GM21786 (cell line): ENCODE measurements around the gene QPRT.
A peak's percentile ranks its signal among the peaks of the same experiment; 100 is the strongest.
"Not testable (repeated sequence)": the region's sequence is repeated elsewhere in the genome, so short reads cannot be mapped to it uniquely, and the experiment has no call there.

Experiments used
- ATAC-seq: cut with Tn5 transposase; IDR thresholded peaks from one replicate; pipeline ENCODE4 v1.9.1; 2021; ENCODE audit not compliant: unreplicated experiment

Gene QPRT

DNA sequence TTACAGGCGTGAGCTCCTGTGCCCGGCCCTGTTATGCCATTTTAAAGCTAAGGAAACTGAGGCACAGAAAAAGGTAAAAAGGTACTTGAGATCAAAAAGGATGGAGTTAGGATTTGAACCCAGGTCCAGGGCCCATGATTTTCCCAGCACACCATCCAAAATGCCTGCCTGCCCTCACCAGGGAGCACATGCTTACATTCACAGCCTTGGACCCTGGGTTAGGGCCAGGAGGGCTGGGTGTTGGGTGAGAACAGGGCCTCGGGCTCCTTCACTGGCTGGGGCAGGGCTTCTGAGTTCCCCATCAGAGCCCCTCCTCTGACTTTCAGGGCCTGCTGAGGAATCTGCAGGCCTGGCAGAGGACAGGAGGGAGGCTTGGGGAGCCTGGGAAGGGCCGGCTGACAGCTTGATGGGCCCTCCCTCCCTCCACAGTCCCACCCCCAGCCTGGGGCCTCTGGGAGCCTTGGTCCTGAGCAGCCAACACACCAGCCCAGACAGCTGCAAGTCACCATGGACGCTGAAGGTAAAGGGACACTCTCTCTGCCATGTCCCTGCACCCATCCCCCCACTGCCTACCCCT, at the start of gene QPRT:
QPRT (plus strand) TSS at position 490 of the 577 bp plus-strand sequence; CDS start at position 508, 18 bp downstream.
- ATAC-seq: no peak

DNA sequence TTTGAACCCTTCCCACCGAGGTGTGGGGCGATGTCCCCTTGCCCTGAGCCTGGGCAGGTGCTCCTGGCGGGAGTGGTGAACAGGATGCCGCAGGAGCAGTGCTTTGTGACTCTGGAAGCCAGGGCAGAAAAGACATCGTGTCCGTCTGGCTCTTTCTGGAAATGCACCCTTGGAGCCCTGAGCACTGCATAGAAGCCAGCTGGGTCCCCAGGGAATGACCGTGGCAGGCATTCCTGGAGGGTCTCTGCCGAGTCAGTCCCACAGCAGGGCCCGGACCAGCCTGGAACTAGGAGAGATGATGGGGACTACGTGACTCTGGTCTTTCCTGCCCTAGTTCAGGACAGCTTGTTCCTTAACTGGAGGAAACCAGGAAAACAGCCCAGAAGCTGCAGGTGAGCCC, 49.7 kb upstream of the QPRT start:
- not testable (repeated sequence) for ATAC-seq

DNA sequence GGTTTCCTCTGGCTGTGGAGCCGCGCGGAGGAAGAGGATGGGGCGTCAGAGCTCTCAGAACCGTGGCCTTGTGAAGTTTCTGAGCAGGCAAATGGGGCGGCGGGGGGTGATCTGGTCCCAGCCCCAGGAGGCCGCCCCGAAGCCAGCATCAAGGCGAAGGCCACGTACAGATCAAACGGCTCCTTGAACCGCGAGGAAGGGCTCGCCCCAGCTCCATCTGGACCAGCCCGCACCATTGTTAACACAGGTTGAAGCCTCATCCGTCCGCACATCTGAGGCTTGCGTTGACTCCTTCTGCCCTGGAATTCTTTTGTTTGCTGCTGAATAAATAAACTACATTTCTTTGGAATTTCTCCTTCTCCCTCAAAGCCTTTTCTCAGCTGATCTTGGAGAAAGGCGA, 47.3 kb upstream of the QPRT start:
- ATAC-seq: not testable (repeated sequence)

- ATAC-seq: not testable (repeated sequence)
Observed at GRCh38 chr16:29635902-29636301, 43.1 kb upstream of the QPRT start.

DNA sequence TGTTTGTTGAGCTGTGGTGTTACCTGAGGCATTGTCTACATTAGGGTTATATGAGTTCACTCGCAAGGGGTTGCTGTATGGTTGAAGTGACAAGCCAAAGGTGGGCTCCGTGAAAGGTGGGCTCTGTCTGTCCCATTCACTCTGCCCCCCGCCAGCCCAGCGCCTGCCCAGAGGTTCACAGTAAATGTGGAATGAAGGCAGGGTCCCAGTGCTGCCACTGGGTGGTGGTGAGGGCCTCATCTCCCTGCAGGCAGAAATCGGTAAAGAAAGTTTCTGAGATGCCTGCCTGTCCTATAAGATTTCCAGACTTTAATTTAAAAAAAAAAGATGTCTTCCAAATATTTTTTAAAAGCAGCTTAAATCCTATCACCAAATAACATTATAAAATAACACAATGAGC, 42.6 kb upstream of the QPRT start:
- not testable (repeated sequence) for ATAC-seq

DNA sequence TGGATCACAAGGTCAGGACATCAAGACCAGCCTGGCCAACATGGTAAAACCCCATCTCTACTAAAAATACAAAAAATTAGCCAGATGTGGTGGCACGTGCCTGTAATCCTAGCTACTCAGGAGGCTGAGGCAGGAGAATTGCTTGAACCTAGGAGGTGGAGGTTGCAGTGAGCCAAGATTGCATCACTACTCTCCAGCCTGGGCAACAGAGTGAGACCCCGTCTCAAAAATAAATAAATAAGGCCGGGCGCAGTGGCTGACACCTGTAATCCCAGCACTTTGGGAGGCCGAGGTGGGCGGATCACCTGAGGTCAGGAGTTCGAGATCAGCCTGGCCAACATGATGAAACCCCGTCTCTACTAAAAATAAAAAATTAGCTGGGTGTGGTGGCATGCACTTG, 40.2 kb upstream of the QPRT start:
- not testable (repeated sequence) for ATAC-seq

DNA sequence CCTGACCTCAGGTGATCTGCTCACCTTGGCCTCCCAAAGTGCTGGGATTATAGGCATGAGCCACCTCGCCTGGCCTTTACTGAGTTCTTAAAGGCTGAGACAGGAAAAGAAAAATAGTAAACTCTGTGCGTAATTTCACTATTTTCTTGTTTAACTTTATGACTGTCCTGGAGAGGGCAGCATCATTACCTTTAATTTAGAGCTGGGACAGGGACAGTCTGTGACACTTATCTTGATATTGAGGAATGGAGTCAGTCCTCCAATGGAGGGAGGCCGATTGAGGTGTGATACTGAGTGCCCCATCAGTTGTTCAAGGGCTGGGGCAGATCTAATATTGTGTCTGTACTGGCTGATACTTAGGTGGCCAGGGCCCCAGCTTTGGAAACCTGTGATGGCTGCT, 37.4 kb upstream of the QPRT start:
- no peak for ATAC-seq

GRCh38 chr16:29643596-29643995, 35.4 kb upstream of the QPRT start:
- ATAC-seq: no peak

DNA sequence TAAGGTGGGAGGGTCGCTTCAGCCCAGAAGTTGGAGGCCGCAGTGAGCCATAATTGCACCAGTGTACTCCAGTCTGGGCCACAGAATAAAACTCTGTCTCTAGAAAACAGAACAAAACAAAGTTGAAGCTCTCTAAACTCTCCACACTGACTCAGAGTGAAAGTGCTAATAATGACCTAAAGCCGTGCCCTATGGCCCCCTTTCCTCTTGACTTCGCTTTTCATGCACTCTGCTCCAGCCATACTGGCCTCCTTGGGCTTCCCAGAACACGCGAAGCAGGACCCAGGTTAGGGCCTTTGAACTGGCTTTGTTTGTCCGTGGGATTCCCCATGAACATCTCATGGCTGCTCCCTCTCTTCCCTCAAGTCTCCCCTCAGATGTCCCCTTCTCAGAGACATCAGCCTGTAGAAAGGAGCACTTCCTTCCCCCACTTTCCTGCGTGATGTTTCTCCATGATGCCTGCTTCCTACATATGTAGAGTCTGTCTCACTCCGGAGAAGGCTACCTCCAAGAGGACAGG, 34.6 kb upstream of the QPRT start:
- ATAC-seq: peak; percentile 67

GRCh38 chr16:29644973-29645693, 33.8 kb upstream of the QPRT start:
- no peak for ATAC-seq

DNA sequence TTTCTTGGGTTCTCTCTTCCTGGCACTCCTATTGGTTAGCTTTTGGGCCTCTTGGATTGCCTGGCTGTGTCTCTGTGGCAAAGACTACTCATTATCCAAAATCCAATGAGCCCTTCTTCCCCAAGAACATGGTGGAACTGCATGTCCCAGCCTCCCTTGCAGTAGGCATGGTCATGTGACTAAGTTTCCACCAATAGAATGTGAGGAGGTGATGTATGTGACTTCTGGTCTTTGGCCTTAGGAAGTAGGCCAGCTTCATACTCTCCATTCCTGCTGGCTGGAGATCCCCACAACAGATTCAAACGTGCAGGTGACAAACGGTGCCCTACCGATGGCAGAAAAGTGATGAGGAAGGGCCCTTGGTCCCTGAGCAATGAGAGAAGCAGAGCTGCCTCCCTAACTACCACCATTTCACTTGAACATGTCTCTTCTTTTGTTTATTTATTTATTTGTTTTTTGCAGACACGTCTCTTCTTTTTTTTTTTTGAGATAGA, 33.2 kb upstream of the QPRT start:
- ATAC-seq: no peak

GRCh38 chr16:29646947-29647346, 32.0 kb upstream of the QPRT start:
- ATAC-seq: no peak

- no peak for ATAC-seq
Observed at GRCh38 chr16:29649588-29650494, 29.1 kb upstream of the QPRT start.

DNA sequence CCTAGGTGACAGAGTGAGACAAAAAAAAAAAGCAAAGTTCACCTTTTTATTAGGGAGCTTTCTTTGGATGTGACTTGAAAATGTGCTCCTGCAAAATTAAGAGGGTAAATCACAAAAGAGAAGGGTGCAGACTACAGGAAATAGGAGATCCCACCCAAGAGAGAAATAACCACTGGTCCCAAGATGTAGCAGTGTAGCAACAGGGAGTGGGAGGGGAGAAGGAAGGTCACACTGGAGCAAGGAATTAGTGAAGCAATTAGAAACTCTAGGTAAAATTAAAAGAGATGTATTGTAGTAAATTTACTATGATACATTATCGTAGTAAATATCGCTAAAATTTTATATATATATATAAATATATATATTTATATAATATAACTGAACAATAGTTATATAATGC, 28.2 kb upstream of the QPRT start:
- no peak for ATAC-seq

- ATAC-seq: no peak
Observed at GRCh38 chr16:29651774-29652349, 27.1 kb upstream of the QPRT start.

- ATAC-seq: no peak
Observed at GRCh38 chr16:29653471-29653870, 25.5 kb upstream of the QPRT start.

DNA sequence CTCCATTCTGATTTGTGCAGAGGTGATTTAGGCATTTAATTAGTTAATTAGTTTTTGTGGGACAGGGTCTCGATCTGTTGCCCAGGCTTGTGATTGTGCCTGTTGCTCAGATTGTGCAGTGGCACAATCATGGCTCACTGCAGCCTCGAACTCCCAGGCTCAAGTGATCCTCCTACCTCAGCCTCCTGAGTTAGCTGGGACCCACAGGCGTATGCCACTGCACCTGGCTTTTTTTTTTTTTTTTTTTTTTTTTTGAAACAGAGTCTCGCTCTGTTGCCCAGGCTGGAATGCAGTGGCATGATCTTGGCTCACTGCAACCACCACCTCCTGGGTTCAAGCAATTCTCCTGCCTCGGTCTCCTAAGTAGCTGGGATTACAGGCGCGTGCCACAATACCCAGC, 25.1 kb upstream of the QPRT start:
- not testable (repeated sequence) for ATAC-seq

GRCh38 chr16:29656688-29657523, 22.1 kb upstream of the QPRT start:
- ATAC-seq: no peak

GRCh38 chr16:29658705-29659104, 20.3 kb upstream of the QPRT start:
- ATAC-seq: no peak
